ENCODE measurements around the gene RENBP.

- TF ChIP-seq CTCF (conservative IDR thresholded peaks at IDR 0.05; ENCODE audit: low read depth, low read length) (no peak), EZH2 (IDR thresholded peaks at IDR 0.05; ENCODE audit: borderline replicate concordance, low read depth, low read length, poor library complexity, severe bottlenecking) (no peak)
Observed at GRCh38 chrX:153928846-153929245, 15.6 kb downstream of the RENBP start.

All from A673 (cell line).